Lower lobe of right lung (tissue), 2 donors: ENCODE results near the gene SLC31A1. TPM values are rescaled to one million over a fixed set of nuclear protein-coding genes. Genes with fewer than 3 reads are reported as not detected.

Experiments
- ATAC-seq, 2 donors: fragments of 200-7000 bp; cut with Tn5 transposase; one replicate each; pipeline ENCODE4 v1.9.1; 2020 to 2022; ENCODE audit warnings: mild to moderate bottlenecking in 2 of 2, moderate library complexity in 2 of 2
- DNase-seq: peaks from one replicate; pipeline ENCODE4 v3.0.0-alpha.2; 2020
- H3K27ac ChIP-seq: fragments of 200-600 bp; one replicate; pipeline ENCODE4 v1.8.0; 2022
- H3K27me3 ChIP-seq: fragments of 200-600 bp; one replicate; pipeline ENCODE4 v1.8.0; 2022; ENCODE audit warnings: low read depth
- H3K36me3 ChIP-seq: fragments of 200-600 bp; one replicate; pipeline ENCODE4 v1.8.0; 2022; ENCODE audit warnings: mild to moderate bottlenecking
- H3K4me1 ChIP-seq: fragments of 200-600 bp; one replicate; pipeline ENCODE4 v1.8.0; 2022
- H3K4me3 ChIP-seq: fragments of 200-600 bp; one replicate; pipeline ENCODE4 v1.8.0; 2022; ENCODE audit warnings: mild to moderate bottlenecking
- H3K9me3 ChIP-seq: fragments of 200-600 bp; one replicate; pipeline ENCODE4 v1.8.0; 2022
- intact Hi-C: fragments of 100-400 bp; cut with DNase I; formaldehyde crosslinking; loops from one replicate; pipeline ENCODE4 v1.11.0; 2022
- total RNA-seq: library from RNA; stranded (reverse); fragmentation: NEBNext Ultra II Directional; extraction: Animal tissue kit (Norgen Biotek cat#: 25700); gene quantifications from one replicate; pipeline ENCODE4 v1.2.1, GENCODE V29; 2021
- TF ChIP-seq, protein P1 (sequence below): fragments of 200-600 bp; IDR thresholded peaks from one replicate; pipeline ENCODE4 v1.8.0; 2022; ENCODE audit warnings: antibody characterized with exemption, mild to moderate bottlenecking
- donor health status: DM: no; HTN: yes; CAD: no; lungs with severe emphysema.

Gene SLC31A1
- total RNA-seq, 1 donor from 2014 or later: 48.4 TPM

DNA sequence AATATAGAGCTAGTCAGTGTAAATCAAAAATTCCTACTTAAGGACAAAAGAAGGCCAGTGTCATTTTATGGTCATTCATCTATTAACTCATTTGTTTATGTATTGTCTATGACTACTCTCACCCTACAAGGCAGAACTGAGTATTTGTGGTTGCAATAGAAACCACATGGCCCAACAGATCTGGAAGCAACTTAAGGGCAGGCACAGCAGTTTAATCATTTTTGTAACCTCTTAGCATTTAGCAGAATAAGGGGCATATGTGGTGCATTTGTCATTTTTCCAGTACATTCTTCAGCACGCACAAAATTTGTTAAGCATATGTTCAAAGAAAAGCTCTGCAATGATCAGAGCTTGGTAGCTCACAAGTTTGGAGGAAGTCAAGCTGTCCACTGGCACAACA lies 1.4 kb upstream of the SLC31A1 start:
- no peaks in the 10 kb centered on the region for H3K9me3 ChIP-seq
- TF ChIP-seq, protein P1, sequence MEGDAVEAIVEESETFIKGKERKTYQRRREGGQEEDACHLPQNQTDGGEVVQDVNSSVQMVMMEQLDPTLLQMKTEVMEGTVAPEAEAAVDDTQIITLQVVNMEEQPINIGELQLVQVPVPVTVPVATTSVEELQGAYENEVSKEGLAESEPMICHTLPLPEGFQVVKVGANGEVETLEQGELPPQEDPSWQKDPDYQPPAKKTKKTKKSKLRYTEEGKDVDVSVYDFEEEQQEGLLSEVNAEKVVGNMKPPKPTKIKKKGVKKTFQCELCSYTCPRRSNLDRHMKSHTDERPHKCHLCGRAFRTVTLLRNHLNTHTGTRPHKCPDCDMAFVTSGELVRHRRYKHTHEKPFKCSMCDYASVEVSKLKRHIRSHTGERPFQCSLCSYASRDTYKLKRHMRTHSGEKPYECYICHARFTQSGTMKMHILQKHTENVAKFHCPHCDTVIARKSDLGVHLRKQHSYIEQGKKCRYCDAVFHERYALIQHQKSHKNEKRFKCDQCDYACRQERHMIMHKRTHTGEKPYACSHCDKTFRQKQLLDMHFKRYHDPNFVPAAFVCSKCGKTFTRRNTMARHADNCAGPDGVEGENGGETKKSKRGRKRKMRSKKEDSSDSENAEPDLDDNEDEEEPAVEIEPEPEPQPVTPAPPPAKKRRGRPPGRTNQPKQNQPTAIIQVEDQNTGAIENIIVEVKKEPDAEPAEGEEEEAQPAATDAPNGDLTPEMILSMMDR: no peak
- peak overlapping the region; percentile 85 for H3K27ac ChIP-seq
- peaks cover 64% of the 10 kb centered on the region for H3K4me1 ChIP-seq
- peak overlapping the region; percentile 73 for H3K4me3 ChIP-seq
- DNase-seq (no peak), ATAC-seq (no peak)
- peaks cover 6% of the 10 kb centered on the region for H3K36me3 ChIP-seq
- intact Hi-C loops: no loop called here
- no peaks in the 10 kb centered on the region for H3K27me3 ChIP-seq

DNA sequence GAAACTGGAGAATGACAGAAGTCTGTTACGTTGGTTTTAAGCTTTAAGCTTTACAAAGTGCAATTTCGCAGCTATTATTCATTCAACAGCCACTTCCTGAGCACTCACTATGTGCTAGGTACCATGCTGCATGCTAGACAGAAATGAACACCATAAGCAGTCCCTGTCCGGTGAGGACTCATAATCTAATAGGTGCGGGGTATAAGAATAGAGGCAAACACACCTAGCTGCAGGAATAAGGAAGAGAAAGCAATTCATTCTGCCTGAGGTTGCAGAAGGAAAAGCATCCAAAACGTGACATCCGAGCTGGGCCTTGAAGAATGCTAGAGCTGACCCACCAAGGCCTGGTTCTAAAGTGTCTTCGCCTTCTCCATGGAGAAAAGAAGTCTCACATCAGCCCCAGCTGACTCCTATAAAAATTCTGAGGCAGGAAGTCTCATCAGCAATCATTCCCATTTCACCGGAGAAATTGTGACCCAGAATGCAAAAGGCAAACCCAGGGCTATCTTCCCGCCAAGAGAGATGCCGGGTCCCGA lies 809 bp upstream of the SLC31A1 start:
- TF ChIP-seq, protein P1: no peak
- H3K36me3 ChIP-seq: peaks cover 7% of the 10 kb centered on the region
- ATAC-seq: no peak
- H3K4me3 ChIP-seq: peak overlapping the region; percentile 73
- no peak for DNase-seq
- H3K27ac ChIP-seq: peak overlapping the region; percentile 85
- peaks cover 65% of the 10 kb centered on the region for H3K4me1 ChIP-seq
- no peaks in the 10 kb centered on the region for H3K27me3 ChIP-seq
- H3K9me3 ChIP-seq: no peaks in the 10 kb centered on the region
- intact Hi-C loops: no loop called here

DNA sequence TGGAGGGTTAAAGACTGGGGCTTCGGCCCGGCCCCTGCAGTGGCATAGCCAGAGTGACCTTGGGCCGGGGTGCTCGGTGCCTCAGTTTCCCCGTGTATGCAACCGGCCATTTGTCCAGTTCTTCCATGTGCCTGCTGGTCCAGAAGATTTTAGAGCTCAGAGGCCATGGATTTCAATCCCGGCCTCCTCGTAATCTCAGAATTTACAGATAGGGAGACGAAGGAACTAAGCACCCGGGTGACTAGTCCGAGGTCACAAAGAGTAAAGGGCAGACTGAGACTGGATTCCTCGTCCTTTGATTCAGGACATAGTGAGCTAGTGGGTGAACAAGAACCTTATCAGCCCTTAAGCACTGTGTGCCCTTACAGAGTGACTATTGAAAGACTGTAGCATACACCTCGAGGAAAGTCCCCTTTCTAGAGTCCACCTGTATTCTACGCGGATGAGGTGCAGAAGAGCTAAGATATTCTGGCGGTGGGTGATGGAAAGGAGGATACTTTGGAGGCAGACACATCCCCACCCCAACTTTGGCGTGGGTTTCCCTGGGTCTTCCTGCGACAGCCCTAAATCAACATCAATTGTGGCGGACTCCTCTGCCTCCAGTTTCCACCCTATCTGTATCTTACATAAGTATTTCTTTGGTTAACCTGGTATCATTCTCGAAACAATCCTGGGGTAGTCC lies 597 bp downstream of the SLC31A1 start:
- TF ChIP-seq, protein P1: no peak
- no peak for DNase-seq
- intact Hi-C loops: no loop called here
- Histone ChIP-seq H3K4me1 (peaks cover 61% of the 10 kb centered on the region), H3K9me3 (no peaks in the 10 kb centered on the region), H3K27me3 (no peaks in the 10 kb centered on the region), H3K36me3 (peaks cover 7% of the 10 kb centered on the region), H3K27ac (peak overlapping the region; percentile 85), H3K4me3 (peak overlapping the region; percentile 73)
- peak; percentile 35 to 40 for ATAC-seq

DNA sequence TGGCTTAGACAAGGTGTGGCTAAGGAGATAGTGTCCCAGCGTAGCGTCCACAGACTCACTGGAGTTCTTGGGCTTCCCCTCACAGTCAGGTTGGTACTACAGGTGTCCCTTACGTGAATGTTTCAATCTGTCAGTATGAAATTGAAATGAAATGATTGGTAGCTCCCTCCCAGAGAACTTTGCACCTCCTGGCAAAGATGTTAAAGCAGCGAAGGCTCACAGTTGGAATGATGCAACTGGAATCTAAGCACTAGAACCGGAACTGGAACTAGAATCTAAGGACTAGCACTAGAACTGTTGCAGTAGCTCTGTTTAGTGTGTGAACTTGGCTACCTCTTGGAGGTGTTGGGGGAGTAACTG lies 1.1 kb downstream of the SLC31A1 start:
- H3K36me3 ChIP-seq: peaks cover 7% of the 10 kb centered on the region
- peak overlapping the region; percentile 85 for H3K27ac ChIP-seq
- DNase-seq: no peak
- H3K27me3 ChIP-seq: no peaks in the 10 kb centered on the region
- TF ChIP-seq, protein P1: no peak
- peaks cover 63% of the 10 kb centered on the region for H3K4me1 ChIP-seq
- ATAC-seq: peak; percentile 15 to 22
- intact Hi-C loops: no loop called here
- H3K9me3 ChIP-seq: no peaks in the 10 kb centered on the region
- peak overlapping the region; percentile 73 for H3K4me3 ChIP-seq

DNA sequence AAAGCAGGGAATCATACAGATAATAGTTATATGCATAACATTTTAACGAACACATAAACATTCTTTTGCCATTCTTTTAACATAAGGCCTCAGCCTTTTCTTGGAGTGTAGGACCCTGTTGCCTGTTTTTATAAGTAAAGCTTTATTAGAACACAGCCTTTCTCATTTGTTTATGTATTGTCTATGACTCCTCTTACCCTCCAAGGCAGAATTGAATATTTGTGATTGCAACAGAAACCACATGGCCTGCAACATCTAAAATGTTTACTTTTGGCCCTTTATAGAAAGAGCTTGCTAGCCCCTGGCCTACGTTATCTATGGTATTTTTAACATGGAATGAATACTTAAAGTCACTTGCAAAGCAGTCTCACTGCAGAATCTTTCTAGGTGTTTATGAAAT lies 2.6 kb downstream of the SLC31A1 start:
- Histone ChIP-seq H3K36me3 (peaks cover 7% of the 10 kb centered on the region), H3K27ac (no peak overlapping the region)
- intact Hi-C loops: no loop called here

More for the DNA sequence above, 2.6 kb downstream of the SLC31A1 start:
- no peak overlapping the region for H3K4me3 ChIP-seq
- no peak for ATAC-seq
- H3K27me3 ChIP-seq: no peaks in the 10 kb centered on the region
- H3K4me1 ChIP-seq: peaks cover 54% of the 10 kb centered on the region
- TF ChIP-seq, protein P1: no peak
- DNase-seq: no peak
- no peaks in the 10 kb centered on the region for H3K9me3 ChIP-seq
